HepG2 (cell line): Measurements from ENCODE around the gene ASXL1. TPM values are rescaled to one million over a fixed set of nuclear protein-coding genes. Genes with fewer than 3 reads are reported as not detected.

Experiments
- ARID5B ChIP-seq: IDR thresholded peaks from 2 replicates; pipeline ENCODE4 v1.4.0; 2020; ENCODE audit warnings: mild to moderate bottlenecking, missing genetic modification reagents
- CREBL2 ChIP-seq: sonication (generic); formaldehyde crosslinking; IDR thresholded peaks from 2 replicates; pipeline ENCODE4 v1.8.1; 2023; ENCODE audit warnings: missing genetic modification reagents, mild to moderate bottlenecking, borderline replicate concordance
- FOXK2 ChIP-seq: fragments of 450-650 bp; IDR thresholded peaks from 2 replicates; pipeline ENCODE4 v1.6.1; 2016
- GATAD1 ChIP-seq: IDR thresholded peaks from 2 replicates; pipeline ENCODE4 v1.6.1; 2016; ENCODE audit warnings: missing genetic modification reagents, missing compliant biosample characterization
- HNRNPLL ChIP-seq: fragments of 200-400 bp; formaldehyde crosslinking; IDR thresholded peaks from 2 replicates; pipeline ENCODE4 v1.6.1; 2017; ENCODE audit warnings: mild to moderate bottlenecking, low read depth, low read length; ENCODE audit not compliant: poor library complexity, severe bottlenecking
- NFRKB ChIP-seq: fragments of 450-650 bp; IDR thresholded peaks from 2 replicates; pipeline ENCODE4 v1.6.1; 2017
- NFYC ChIP-seq: IDR thresholded peaks from 2 replicates; pipeline ENCODE4 v1.6.1; 2016; ENCODE audit warnings: missing genetic modification reagents, missing compliant biosample characterization
- NR2F6 ChIP-seq, 2 experiments: IDR thresholded peaks; 2 replicates each; pipeline ENCODE4 v1.6.1; 2016; ENCODE audit warnings: antibody characterized with exemption in 1 of 2, mild to moderate bottlenecking in 1 of 2
- PAXIP1 ChIP-seq: sonication (generic); formaldehyde crosslinking; conservative IDR thresholded peaks from 2 replicates; pipeline ENCODE4 v1.4.0; 2020; ENCODE audit warnings: mild to moderate bottlenecking, missing genetic modification reagents, moderate library complexity
- RXRB ChIP-seq: IDR thresholded peaks from 2 replicates; pipeline ENCODE4 v1.6.1; 2016; ENCODE audit warnings: borderline replicate concordance, missing genetic modification reagents, missing compliant biosample characterization
- SNAI1 ChIP-seq: sonication (generic); formaldehyde crosslinking; IDR thresholded peaks from 2 replicates; pipeline ENCODE4 v1.5.0; 2020; ENCODE audit warnings: mild to moderate bottlenecking, missing genetic modification reagents, borderline replicate concordance
- SRSF1 ChIP-seq: fragments of 200-400 bp; formaldehyde crosslinking; optimal IDR thresholded peaks from 2 replicates; pipeline ENCODE3; 2017; ENCODE audit warnings: mild to moderate bottlenecking, low read depth, low read length, moderate library complexity
- THAP7 ChIP-seq: sonication (generic); formaldehyde crosslinking; IDR thresholded peaks from 2 replicates; pipeline ENCODE4 v1.8.1; 2023; ENCODE audit warnings: mild to moderate bottlenecking, missing genetic modification reagents
- TMF1 ChIP-seq: sonication (generic); formaldehyde crosslinking; IDR thresholded peaks from 2 replicates; pipeline ENCODE4 v1.8.1; 2022; ENCODE audit warnings: low read depth, missing genetic modification reagents
- TOPORS ChIP-seq: sonication (generic); formaldehyde crosslinking; IDR thresholded peaks from 2 replicates; pipeline ENCODE4 v1.8.0; 2023; ENCODE audit warnings: mild to moderate bottlenecking, missing genetic modification reagents
- ZBTB1 ChIP-seq: sonication (generic); formaldehyde crosslinking; IDR thresholded peaks from 2 replicates; pipeline ENCODE4 v1.4.0; 2020; ENCODE audit warnings: missing genetic modification reagents, borderline replicate concordance
- ZBTB38 ChIP-seq: sonication (generic); formaldehyde crosslinking; IDR thresholded peaks from 2 replicates; pipeline ENCODE4 v1.5.1; 2020; ENCODE audit warnings: mild to moderate bottlenecking, missing genetic modification reagents
- ZNF101 ChIP-seq: sonication (generic); formaldehyde crosslinking; IDR thresholded peaks from 2 replicates; pipeline ENCODE4 v1.4.0; 2020; ENCODE audit warnings: mild to moderate bottlenecking, low read depth, missing genetic modification reagents, borderline replicate concordance
- ZNF598 ChIP-seq: sonication (generic); formaldehyde crosslinking; IDR thresholded peaks from 2 replicates; pipeline ENCODE4 v1.5.1; 2020; ENCODE audit warnings: mild to moderate bottlenecking, missing genetic modification reagents, borderline replicate concordance
- ZSCAN25 ChIP-seq: sonication (generic); formaldehyde crosslinking; IDR thresholded peaks from 2 replicates; pipeline ENCODE4 v1.8.0; 2022; ENCODE audit warnings: mild to moderate bottlenecking, missing genetic modification reagents
- ZZZ3 ChIP-seq: sonication (generic); formaldehyde crosslinking; IDR thresholded peaks from 2 replicates; pipeline ENCODE4 v1.4.0; 2020; ENCODE audit warnings: missing genetic modification reagents, mild to moderate bottlenecking, borderline replicate concordance
- polyA plus RNA-seq, 8 experiments: library from polyadenylated mRNA; depleted of rRNA in 3 of 8; stranded (reverse) in 7 of 8; unstranded in 1 of 8; fragments of >200 nt; fragmentation: Illumina TruSeq in 4 of 8; extraction: Trizol in 4 of 8; gene quantifications; 2 replicates each; pipeline versions ENCODE4 v1.2.1 to v1.2.3, GENCODE V29; 2011 to 2016; ENCODE audit warnings: low read depth in 4 of 8, missing spikeins in 1 of 8, mixed read lengths in 1 of 8; ENCODE audit not compliant: insufficient read depth in 1 of 8
- total RNA-seq, 5 experiments: library from RNA; depleted of rRNA; stranded (reverse); fragments of >200 nt; fragmentation: Illumina TruSeq; extraction: Trizol; gene quantifications; 2 replicates each; pipeline ENCODE4 v1.2.3, GENCODE V29; 2016; ENCODE audit warnings: low read depth in 1 of 5

ASXL1 gene
- total and polyA plus RNA-seq, 2 of the 13 experiments (the other 11 are each of a cell fraction or from before 2014, with no cell fraction given) = 62.1 to 74.8 TPM

- TF ChIP-seq GATAD1 (CRISPR knock-in tag) (peak; percentile 50; the same call in 1 of the 2 replicates), NFRKB (no peak), NR2F6 (IDR thresholded peaks at IDR 0.05) (no peak), NR2F6 (CRISPR knock-in tag; IDR thresholded peaks at IDR 0.05) (peak; percentile 32; the same call in 1 of the 2 replicates), ARID5B (CRISPR knock-in tag) (peak; percentile 68), FOXK2 (no peak), ZSCAN25 (CRISPR knock-in tag) (peak; percentile 99), ZNF598 (CRISPR knock-in tag) (peak; percentile 67; the same call in 1 of the 2 replicates), ZBTB1 (CRISPR knock-in tag) (no peak), NFYC (0 out of 2 replicates have a peak, but pooled peaks have one; percentile 18), TOPORS (CRISPR knock-in tag) (no peak), ZNF101 (CRISPR knock-in tag) (no peak), ZBTB38 (no peak; the same call in 1 of the 2 replicates), TMF1 (CRISPR knock-in tag) (no peak), PAXIP1 (peak; percentile 28), THAP7 (no peak), HNRNPLL (peak; percentile 21), SNAI1 (CRISPR knock-in tag) (0 out of 2 replicates have a peak, but pooled peaks have one; percentile 70), RXRB (CRISPR knock-in tag) (no peak; the same call in 1 of the 2 replicates), CREBL2 (CRISPR knock-in tag) (peak; percentile 50; the same call in 1 of the 2 replicates), SRSF1 (peak; percentile 55), ZZZ3 (CRISPR knock-in tag) (no peak)
Measured at GRCh38 chr20:32483351-32484224, 125.5 kb downstream of the ASXL1 start (continued).
